Thyroid gland (tissue), 4 donors: ENCODE measurements around the gene INPP4B. TPM values are rescaled to one million over a fixed set of nuclear protein-coding genes. Genes with fewer than 3 reads are reported as not detected.
"Not testable (repeated sequence)": the region's sequence is repeated elsewhere in the genome, so short reads cannot be mapped to it uniquely, and the experiment has no call there.

Experiments
- DNase-seq, 2 donors: peaks; one replicate each; pipeline ENCODE4 v3.0.0-alpha.2; 2019
- H3K27ac ChIP-seq, 3 donors: fragments of 200-600 bp; sonication (generic); 1 replicate in 2 of 3; 2 replicates in 1 of 3; pipeline ENCODE4 v1.5.1; 2016 to 2019; ENCODE audit warnings: mild to moderate bottlenecking in 1 of 3, moderate library complexity in 1 of 3
- H3K27me3 ChIP-seq: fragments of 200-600 bp; sonication (generic); one replicate; pipeline ENCODE4 v1.5.1; 2019
- H3K36me3 ChIP-seq, 2 donors: fragments of 200-600 bp; sonication (generic); one replicate each; pipeline ENCODE4 v1.5.1; 2016 to 2019
- H3K4me1 ChIP-seq, 2 donors: fragments of 200-600 bp; sonication (generic); one replicate each; pipeline ENCODE4 v1.5.1; 2017 to 2019
- H3K4me3 ChIP-seq, 3 donors: fragments of 200-600 bp; sonication (generic); replicated peaks in 1 of 3; 1 replicate in 2 of 3; 2 replicates in 1 of 3; pipeline ENCODE4 v1.5.1; 2016; ENCODE audit warnings: mild to moderate bottlenecking in 1 of 3
- H3K9me3 ChIP-seq: fragments of 200-600 bp; sonication (generic); one replicate; pipeline ENCODE4 v1.5.1; 2017
- POLR2A ChIP-seq, 2 donors: fragments of 450-650 bp; IDR thresholded peaks; one replicate each; pipeline ENCODE4 v1.6.1; 2017; ENCODE audit warnings: antibody characterized with exemption in 2 of 2, mild to moderate bottlenecking in 2 of 2, moderate library complexity in 1 of 2
- WGBS, 2 donors: methylation state at CpG; one replicate each; pipeline ENCODE4 v1.1.5; 2017; 5-methylcytosine and 5-hydroxymethylcytosine counted together
- intact Hi-C: fragments of 100-400 bp; cut with DNase I; formaldehyde crosslinking; loops from one replicate; pipeline ENCODE4 v1.15.1; 2023
- total RNA-seq, 4 donors: library from RNA; depleted of rRNA; stranded (reverse); fragments of >200 nt; gene quantifications; one replicate each; pipeline ENCODE4 v1.2.3, GENCODE V29; 2016
- TF ChIP-seq, protein P1 (sequence below), 6 experiments: fragments of 200-600 bp in 3 of 6; fragments of 450-650 bp in 3 of 6; sonication (generic) in 3 of 6; IDR thresholded peaks; one replicate each; pipeline ENCODE4 v1.5.1; 2016 to 2019; ENCODE audit warnings: antibody characterized with exemption in 6 of 6, mild to moderate bottlenecking in 2 of 6, inconsistent platforms in 1 of 6, moderate library complexity in 1 of 6

Gene INPP4B
- total RNA-seq, 4 donors from 2014 or later = 8.0 to 22.1 (median 12.0) TPM

DNA sequence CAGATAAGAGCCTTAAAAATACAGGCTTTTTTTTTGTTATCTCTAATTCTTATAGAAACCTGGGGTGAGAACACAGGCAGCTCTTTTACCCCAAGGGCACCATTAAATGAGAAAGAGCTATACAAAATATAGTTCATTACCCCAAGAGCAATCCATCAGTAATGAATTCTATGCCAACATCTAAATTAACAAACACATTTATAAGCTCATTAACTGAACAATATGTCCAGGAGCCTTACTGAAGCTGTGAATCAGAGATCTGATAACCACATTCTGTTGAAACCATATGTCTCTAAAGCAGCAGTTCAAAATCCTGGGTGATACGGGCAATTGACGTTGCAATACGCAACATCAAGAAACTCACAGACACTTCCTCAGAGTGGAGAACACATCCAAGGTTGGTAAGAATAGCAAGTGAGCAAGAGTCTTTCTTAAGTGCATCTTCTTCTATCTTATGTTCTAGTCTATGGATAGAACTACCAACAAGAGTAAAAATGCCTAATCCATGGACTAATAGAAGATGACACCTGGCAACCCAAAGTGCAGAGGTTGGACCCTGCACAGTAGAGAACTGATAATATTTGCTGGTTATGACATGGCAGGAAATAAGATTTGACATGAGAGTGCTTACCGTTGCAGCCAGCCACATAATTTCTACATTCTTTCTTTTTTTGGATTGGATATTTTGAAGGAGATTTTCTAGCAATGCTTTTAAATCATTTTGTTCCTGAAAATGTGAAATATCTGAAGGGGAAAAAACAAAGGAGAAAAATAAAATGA, 760.4 kb downstream of the INPP4B start:
- no peaks in the 10 kb centered on the region for H3K4me1 ChIP-seq
- DNase-seq = no peak
- no peaks in the 10 kb centered on the region for H3K36me3 ChIP-seq
- H3K4me3 ChIP-seq = no peak overlapping the region
- H3K9me3 ChIP-seq = no peaks in the 10 kb centered on the region
- intact Hi-C loops = no loop called here
- 94 to 97% methylated on average over 4 of the region's 4 CpGs for WGBS, 2 donors
- H3K27ac ChIP-seq = no peak overlapping the region
- TF ChIP-seq, protein P1, sequence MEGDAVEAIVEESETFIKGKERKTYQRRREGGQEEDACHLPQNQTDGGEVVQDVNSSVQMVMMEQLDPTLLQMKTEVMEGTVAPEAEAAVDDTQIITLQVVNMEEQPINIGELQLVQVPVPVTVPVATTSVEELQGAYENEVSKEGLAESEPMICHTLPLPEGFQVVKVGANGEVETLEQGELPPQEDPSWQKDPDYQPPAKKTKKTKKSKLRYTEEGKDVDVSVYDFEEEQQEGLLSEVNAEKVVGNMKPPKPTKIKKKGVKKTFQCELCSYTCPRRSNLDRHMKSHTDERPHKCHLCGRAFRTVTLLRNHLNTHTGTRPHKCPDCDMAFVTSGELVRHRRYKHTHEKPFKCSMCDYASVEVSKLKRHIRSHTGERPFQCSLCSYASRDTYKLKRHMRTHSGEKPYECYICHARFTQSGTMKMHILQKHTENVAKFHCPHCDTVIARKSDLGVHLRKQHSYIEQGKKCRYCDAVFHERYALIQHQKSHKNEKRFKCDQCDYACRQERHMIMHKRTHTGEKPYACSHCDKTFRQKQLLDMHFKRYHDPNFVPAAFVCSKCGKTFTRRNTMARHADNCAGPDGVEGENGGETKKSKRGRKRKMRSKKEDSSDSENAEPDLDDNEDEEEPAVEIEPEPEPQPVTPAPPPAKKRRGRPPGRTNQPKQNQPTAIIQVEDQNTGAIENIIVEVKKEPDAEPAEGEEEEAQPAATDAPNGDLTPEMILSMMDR (IDR thresholded peaks at IDR 0.05) = no peak
- no peak for TF ChIP-seq POLR2A (IDR thresholded peaks at IDR 0.05)
- no peaks in the 10 kb centered on the region for H3K27me3 ChIP-seq

DNA sequence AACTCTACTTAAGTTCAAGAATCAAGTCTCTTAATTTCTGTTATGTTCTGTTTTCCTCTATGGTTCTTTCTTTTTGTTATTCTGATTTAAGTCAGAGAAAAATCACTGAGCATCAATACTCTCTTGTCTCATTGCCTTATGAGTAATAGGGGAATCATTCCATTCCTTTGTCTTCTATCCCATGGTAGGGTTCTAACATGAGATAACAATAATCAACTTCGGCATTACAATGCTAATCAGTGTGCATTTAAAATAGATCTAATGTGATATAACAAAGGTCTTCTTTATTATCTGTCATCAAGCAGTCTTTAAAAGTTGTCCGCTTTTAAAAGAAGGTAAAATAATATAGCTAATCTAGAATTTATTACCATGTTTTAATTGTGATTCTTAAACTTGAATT, 762.8 kb downstream of the INPP4B start:
- no peak for DNase-seq
- 95 to 96% methylated on average over 2 of the region's 2 CpGs for WGBS, 2 donors
- TF ChIP-seq, protein P1 (IDR thresholded peaks at IDR 0.05) = no peak
- TF ChIP-seq POLR2A (IDR thresholded peaks at IDR 0.05) = no peak
- H3K4me3 ChIP-seq = no peak overlapping the region
- H3K4me1 ChIP-seq = no peaks in the 10 kb centered on the region
- intact Hi-C loops = no loop called here
- no peaks in the 10 kb centered on the region for H3K36me3 ChIP-seq
- H3K27ac ChIP-seq = no peak overlapping the region
- H3K9me3 ChIP-seq = no peaks in the 10 kb centered on the region
- H3K27me3 ChIP-seq = no peaks in the 10 kb centered on the region

DNA sequence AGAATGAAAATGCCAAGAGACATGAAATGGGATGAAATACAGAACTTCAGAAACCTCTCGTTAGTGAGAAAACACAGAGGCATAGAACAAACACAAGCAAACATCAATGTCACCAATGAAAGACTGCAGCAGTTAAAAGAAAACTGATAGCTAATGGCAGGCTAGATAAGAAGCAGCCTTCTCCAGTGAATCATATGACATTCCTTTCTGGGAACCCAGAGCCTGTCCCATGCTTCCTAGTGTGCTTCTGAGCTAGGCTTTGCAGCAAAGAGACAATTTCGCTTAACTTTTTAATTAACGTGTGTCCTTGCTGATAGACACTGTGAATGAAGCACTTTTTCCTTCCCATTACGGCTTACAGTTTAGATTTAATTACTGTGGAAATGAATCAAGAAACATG, 765.1 kb downstream of the INPP4B start:
- Histone ChIP-seq H3K9me3 (no peaks in the 10 kb centered on the region), H3K27me3 (no peaks in the 10 kb centered on the region), H3K4me3 (no peak overlapping the region), H3K36me3 (no peaks in the 10 kb centered on the region), H3K4me1 (no peaks in the 10 kb centered on the region), H3K27ac (no peak overlapping the region)
- TF ChIP-seq POLR2A (IDR thresholded peaks at IDR 0.05) = no peak
- TF ChIP-seq, protein P1 (IDR thresholded peaks at IDR 0.05) = no peak
- no peak for DNase-seq
- 87 to 90% methylated on average over 4 of the region's 4 CpGs for WGBS, 2 donors
- intact Hi-C loops = no loop called here

DNA sequence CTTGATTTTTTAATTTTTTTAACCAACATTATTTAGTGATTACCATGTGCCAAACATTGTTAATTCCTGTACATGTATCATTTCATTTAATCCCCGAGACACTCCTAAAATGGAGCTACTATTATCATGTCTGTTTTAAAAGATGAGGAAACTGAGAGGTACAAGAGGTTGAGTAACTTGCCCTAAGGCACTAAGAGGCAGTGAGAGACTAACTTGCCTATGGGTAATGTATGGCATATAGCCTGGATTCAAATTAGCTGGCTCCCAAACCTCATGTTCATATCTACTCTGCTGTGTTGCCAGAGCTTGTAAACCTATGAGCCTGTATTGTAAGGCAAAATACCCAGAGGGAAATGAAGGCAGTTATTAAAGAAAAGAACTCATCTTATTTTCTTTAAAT, 766.1 kb downstream of the INPP4B start:
- TF ChIP-seq, protein P1 (IDR thresholded peaks at IDR 0.05) = no peak
- no peak for TF ChIP-seq POLR2A (IDR thresholded peaks at IDR 0.05)
- WGBS, 2 donors = 96 to 98% methylated on average over 1 of the region's 1 CpG
- Histone ChIP-seq H3K27ac (no peak overlapping the region), H3K36me3 (no peaks in the 10 kb centered on the region), H3K4me1 (no peaks in the 10 kb centered on the region), H3K4me3 (no peak overlapping the region), H3K27me3 (no peaks in the 10 kb centered on the region), H3K9me3 (no peaks in the 10 kb centered on the region)
- intact Hi-C loops = no loop called here
- DNase-seq = no peak

DNA sequence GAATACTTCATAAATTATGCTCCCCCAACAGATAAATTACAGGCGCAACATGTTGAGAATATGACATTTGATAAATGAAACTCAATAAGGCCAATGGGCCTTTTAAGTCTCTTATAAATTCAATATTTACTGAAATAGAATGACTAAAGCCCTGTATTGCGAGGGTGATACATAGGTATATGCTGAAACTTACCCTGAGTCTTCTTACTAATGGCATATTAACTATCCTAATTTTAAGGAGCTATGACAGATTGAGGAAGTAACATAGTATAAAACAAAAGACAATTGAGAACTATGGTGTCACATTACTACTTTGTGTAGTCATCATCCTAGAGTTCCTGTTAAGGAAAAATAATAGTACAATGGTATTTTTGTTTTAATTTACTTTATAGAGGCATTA, 769.1 kb downstream of the INPP4B start:
- intact Hi-C loops = no loop called here
- WGBS, 2 donors = 46 to 48% methylated on average over 2 of the region's 2 CpGs
- TF ChIP-seq, protein P1 (IDR thresholded peaks at IDR 0.05) = no peak
- TF ChIP-seq POLR2A (IDR thresholded peaks at IDR 0.05) = no peak
- Histone ChIP-seq H3K4me1 (no peaks in the 10 kb centered on the region), H3K9me3 (no peaks in the 10 kb centered on the region), H3K27me3 (no peaks in the 10 kb centered on the region), H3K4me3 (no peak overlapping the region), H3K36me3 (no peaks in the 10 kb centered on the region), H3K27ac (no peak overlapping the region)
- DNase-seq = no peak

DNA sequence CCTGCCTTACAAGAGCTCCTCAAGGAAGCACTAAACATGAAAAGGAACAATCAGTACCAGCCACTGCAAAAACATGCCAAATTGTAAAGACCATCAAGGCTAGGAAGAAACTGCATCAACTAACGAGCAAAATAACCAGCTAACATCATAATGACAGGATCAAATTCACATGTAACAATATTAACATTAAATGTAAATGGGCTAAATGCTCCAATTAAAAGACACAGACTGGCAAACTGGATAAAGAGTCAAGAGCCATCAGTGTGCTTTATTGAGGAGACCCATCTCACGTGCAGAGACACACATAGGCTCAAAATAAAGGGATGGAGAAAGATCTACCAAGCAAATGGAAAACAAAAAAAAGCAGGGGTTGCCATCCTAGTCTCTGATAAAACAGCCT, 777.8 kb downstream of the INPP4B start:
- H3K9me3 ChIP-seq, H3K36me3 ChIP-seq, H3K4me3 ChIP-seq, DNase-seq, H3K27ac ChIP-seq, H3K27me3 ChIP-seq, H3K4me1 ChIP-seq, intact Hi-C loops: not testable (repeated sequence)
- 88 to 93% methylated on average over 2 of the region's 2 CpGs for WGBS, 2 donors

DNA sequence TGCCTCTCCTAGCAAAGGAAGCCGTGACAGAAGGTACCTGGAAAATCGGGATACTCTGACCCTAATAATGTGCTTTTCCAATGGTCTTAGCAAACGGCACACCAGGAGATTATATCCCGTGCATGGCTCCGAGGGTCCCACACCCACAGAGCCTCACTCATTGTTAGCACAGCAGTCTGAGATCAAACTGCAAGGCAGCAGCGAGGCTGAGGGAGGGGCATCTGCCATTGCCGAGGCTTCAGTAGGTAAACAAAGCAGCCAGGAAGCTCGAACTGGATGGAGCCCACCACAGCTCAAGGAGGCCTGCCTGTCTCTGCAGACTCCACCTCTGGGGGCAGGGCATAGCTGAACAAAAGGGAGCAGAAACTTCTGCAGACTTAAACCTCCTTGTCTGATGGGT, 779.5 kb downstream of the INPP4B start:
- H3K36me3 ChIP-seq, H3K27ac ChIP-seq, DNase-seq, H3K9me3 ChIP-seq, H3K27me3 ChIP-seq, intact Hi-C loops, H3K4me1 ChIP-seq, H3K4me3 ChIP-seq: not testable (repeated sequence)
- 90 to 94% methylated on average over 8 of the region's 8 CpGs for WGBS, 2 donors
